IMR-90 (cell line): ENCODE measurements around the gene L1CAM. TPM values are rescaled to one million over a fixed set of nuclear protein-coding genes. Genes with fewer than 3 reads are reported as not detected.

ENCODE experiments used
- ATAC-seq: fragments of 200-7000 bp; cut with Tn5 transposase; 2 replicates; pipeline ENCODE4 v1.9.1; 2020; ENCODE audit warnings: low read depth, mild to moderate bottlenecking, moderate library complexity
- BruUV-seq: library from RNA; stranded (reverse); fragments of 400-500 nt; replicated peaks from 2 replicates; lab custom pipeline; 2021; lab: Mats Ljungman, UMichigan
- CTCF ChIA-PET: fragments of 300-600 bp; formaldehyde crosslinking; extraction: SDS; loops from one replicate; lab custom pipeline; 2021; ENCODE audit warnings: antibody characterized with exemption; lab: Yijun Ruan, JAX
- POLR2A ChIA-PET: fragments of 300-600 bp; sonication (Branson Sonifier 250); formaldehyde crosslinking; loops from one replicate; lab custom pipeline; 2022; ENCODE audit warnings: antibody characterized with exemption; ENCODE audit not compliant: unreplicated experiment; lab: Charles Lee
- DNase-seq: peaks from one replicate; pipeline ENCODE4 v3.0.0; 2013
- H2AFZ ChIP-seq: replicated peaks from 2 replicates; pipeline ENCODE3; 2013; ENCODE audit warnings: low read length, mild to moderate bottlenecking; ENCODE audit not compliant: poor library complexity
- H2AK5ac ChIP-seq: 2 replicates; pipeline ENCODE4 v1.6.1; 2013; ENCODE audit warnings: low read depth, low read length, inconsistent platforms
- H2AK9ac ChIP-seq: replicated peaks from 2 replicates; pipeline ENCODE3; 2013; ENCODE audit warnings: mild to moderate bottlenecking, low read depth, low read length, moderate library complexity; ENCODE audit not compliant: poor library complexity
- H2BK120ac ChIP-seq: 2 replicates; pipeline ENCODE4 v1.6.1; 2013; ENCODE audit warnings: low read depth, low read length, inconsistent platforms
- H2BK15ac ChIP-seq: 3 replicates; pipeline ENCODE4 v1.6.1; 2013; ENCODE audit warnings: low read depth, low read length, inconsistent platforms
- H2BK20ac ChIP-seq: 2 replicates; pipeline ENCODE4 v1.6.1; 2013; ENCODE audit warnings: low read depth, mild to moderate bottlenecking, inconsistent platforms, low read length, moderate library complexity
- H2BK5ac ChIP-seq: 2 replicates; pipeline ENCODE4 v1.6.1; 2013; ENCODE audit warnings: mild to moderate bottlenecking, low read depth, low read length, inconsistent platforms; ENCODE audit not compliant: poor library complexity, severe bottlenecking
- H3K14ac ChIP-seq: replicated peaks from 2 replicates; pipeline ENCODE4 v1.6.1; 2013; ENCODE audit warnings: low read depth, low read length, inconsistent platforms
- H3K18ac ChIP-seq: 2 replicates; pipeline ENCODE4 v1.6.1; 2013; ENCODE audit warnings: low read depth, low read length, control low read depth
- H3K23ac ChIP-seq: 2 replicates; pipeline ENCODE4 v1.6.1; 2013; ENCODE audit warnings: low read depth, low read length, inconsistent platforms
- H3K27ac ChIP-seq: 2 replicates; pipeline ENCODE4 v1.5.1; 2013; ENCODE audit warnings: mild to moderate bottlenecking, control low read depth, low read length; ENCODE audit not compliant: insufficient read depth
- H3K27me3 ChIP-seq: 2 replicates; pipeline ENCODE4 v1.6.1; 2013; ENCODE audit warnings: low read length; ENCODE audit not compliant: control insufficient read depth, insufficient read depth
- H3K36me3 ChIP-seq: 2 replicates; pipeline ENCODE4 v1.6.1; 2013; ENCODE audit warnings: low read length, mixed read lengths; ENCODE audit not compliant: control insufficient read depth, insufficient read depth
- H3K4ac ChIP-seq: 2 replicates; pipeline ENCODE4 v1.6.1; 2013; ENCODE audit warnings: low read depth, low read length, inconsistent platforms
- H3K4me1 ChIP-seq: 2 replicates; pipeline ENCODE4 v1.6.1; 2013; ENCODE audit warnings: low read length, mixed read lengths; ENCODE audit not compliant: control insufficient read depth, insufficient read depth
- H3K4me2 ChIP-seq: 2 replicates; pipeline ENCODE4 v1.6.1; 2013; ENCODE audit warnings: low read depth, mild to moderate bottlenecking, control low read depth, low read length, moderate library complexity
- H3K4me3 ChIP-seq: 2 replicates; pipeline ENCODE4 v1.5.1; 2013; ENCODE audit warnings: low read depth, mild to moderate bottlenecking, control low read depth, low read length, moderate library complexity; ENCODE audit not compliant: insufficient read depth
- H3K56ac ChIP-seq: 2 replicates; pipeline ENCODE4 v1.6.1; 2013; ENCODE audit warnings: low read length, inconsistent platforms; ENCODE audit not compliant: insufficient read depth; ENCODE audit errors: extremely low read depth
- H3K79me1 ChIP-seq, 2 experiments: 2 replicates each; pipeline ENCODE4 v1.6.1; 2013; ENCODE audit warnings: low read length in 2 of 2, inconsistent platforms in 1 of 2, low read depth in 1 of 2
- H3K9ac ChIP-seq: 2 replicates; pipeline ENCODE4 v1.6.1; 2013; ENCODE audit warnings: low read depth, low read length, control low read depth
- H3K9me1 ChIP-seq: 2 replicates; pipeline ENCODE4 v1.6.1; 2013; ENCODE audit warnings: low read length, inconsistent platforms; ENCODE audit not compliant: insufficient read depth
- H3K9me3 ChIP-seq: 2 replicates; pipeline ENCODE4 v1.6.1; 2013; ENCODE audit warnings: low read length; ENCODE audit not compliant: control insufficient read depth, insufficient read depth
- H4K20me1 ChIP-seq: 2 replicates; pipeline ENCODE4 v1.6.1; 2013; ENCODE audit warnings: low read length, inconsistent platforms; ENCODE audit not compliant: insufficient read depth
- H4K5ac ChIP-seq: 2 replicates; pipeline ENCODE4 v1.6.1; 2013; ENCODE audit warnings: mild to moderate bottlenecking, low read depth, low read length, control low read depth
- H4K8ac ChIP-seq, 2 experiments: 2 replicates each; pipeline ENCODE4 v1.6.1; 2013; ENCODE audit warnings: low read depth in 2 of 2, low read length in 2 of 2, control low read depth in 1 of 2, inconsistent platforms in 1 of 2
- H4K91ac ChIP-seq: 2 replicates; pipeline ENCODE4 v1.6.1; 2013; ENCODE audit warnings: low read depth, low read length, inconsistent platforms; ENCODE audit not compliant: insufficient read depth
- CEBPB ChIP-seq: IDR thresholded peaks from 2 replicates; pipeline ENCODE4 v1.6.1; 2012; ENCODE audit warnings: low read depth, low read length, improper control_type of control experiment
- CTCF ChIP-seq: conservative IDR thresholded peaks from 2 replicates; pipeline ENCODE4 v1.5.1; 2012; ENCODE audit warnings: mild to moderate bottlenecking, low read depth, low read length, improper control_type of control experiment
- FOS ChIP-seq: fragments of 150-350 bp; IDR thresholded peaks from 2 replicates; pipeline ENCODE4 v1.6.1; 2016; ENCODE audit warnings: low read depth, low read length
- MAFK ChIP-seq: IDR thresholded peaks from 2 replicates; pipeline ENCODE4 v1.6.1; 2012; ENCODE audit warnings: low read depth, low read length, improper control_type of control experiment
- MAZ ChIP-seq: IDR thresholded peaks from 2 replicates; pipeline ENCODE4 v1.6.1; 2012; ENCODE audit warnings: low read depth, mild to moderate bottlenecking, low read length, improper control_type of control experiment, moderate library complexity, borderline replicate concordance
- MXI1 ChIP-seq: IDR thresholded peaks from 2 replicates; pipeline ENCODE4 v1.6.1; 2012; ENCODE audit warnings: low read depth, mild to moderate bottlenecking, low read length, moderate library complexity, borderline replicate concordance
- NFE2L2 ChIP-seq: fragments of 150-350 bp; IDR thresholded peaks from 2 replicates; pipeline ENCODE4 v1.6.1; 2016; ENCODE audit warnings: low read depth, mild to moderate bottlenecking, low read length
- POLR2A ChIP-seq: IDR thresholded peaks from 2 replicates; pipeline ENCODE4 v1.6.1; 2012; ENCODE audit warnings: mild to moderate bottlenecking, low read depth, low read length
- RAD21 ChIP-seq: IDR thresholded peaks from 2 replicates; pipeline ENCODE4 v1.6.1; 2012; ENCODE audit warnings: low read length, improper control_type of control experiment
- RCOR1 ChIP-seq: IDR thresholded peaks from 2 replicates; pipeline ENCODE4 v1.6.1; 2012; ENCODE audit warnings: mild to moderate bottlenecking, low read length, improper control_type of control experiment; ENCODE audit not compliant: insufficient replicate concordance
- RFX5 ChIP-seq: IDR thresholded peaks from 2 replicates; pipeline ENCODE4 v1.8.0; 2012; ENCODE audit warnings: low read depth, mild to moderate bottlenecking, low read length, moderate library complexity
- SMC3 ChIP-seq: fragments of 150-350 bp; IDR thresholded peaks from 2 replicates; pipeline ENCODE4 v1.6.1; 2016; ENCODE audit warnings: low read depth, mild to moderate bottlenecking, antibody characterized with exemption, low read length, moderate library complexity
- USF2 ChIP-seq: fragments of 150-350 bp; IDR thresholded peaks from 2 replicates; pipeline ENCODE4 v1.6.1; 2017; ENCODE audit warnings: mild to moderate bottlenecking, antibody characterized with exemption, low read length, low read depth
- WGBS, 2 experiments: methylation state at CpG; one replicate each; pipeline versions ENCODE4 v1.1.5 to v1.1.7; 2013; ENCODE audit warnings: missing lambda C conversion rate in 2 of 2; ENCODE audit not compliant: insufficient read length in 1 of 2; ENCODE audit errors: extremely low coverage in 2 of 2; 5-methylcytosine and 5-hydroxymethylcytosine counted together
- dilution Hi-C: fragments of 300-500 bp; cut with HindIII; formaldehyde crosslinking; loops from one replicate; pipeline ENCODE4 v1.14.3; 2018; ENCODE audit warnings: low sequenced_read_pairs; ENCODE audit not compliant: unreplicated experiment
- in situ Hi-C: fragments of 300-500 bp; cut with MboI; formaldehyde crosslinking; loops from 3 replicates; pipeline ENCODE4 v1.14.3; 2019; ENCODE audit warnings: low sequenced_read_pairs, inconsistent platforms, mixed read lengths
- intact Hi-C: fragments of 100-400 bp; cut with micrococcal nuclease; formaldehyde crosslinking; loops from 2 replicates; pipeline ENCODE4 v1.10.0; 2022
- polyA plus RNA-seq, 3 experiments: library from polyadenylated mRNA; depleted of rRNA; stranded (reverse); fragments of >200 nt; gene quantifications; 2 replicates each; pipeline ENCODE4 v1.2.3, GENCODE V29; 2012; ENCODE audit warnings: low replicate concordance in 1 of 3
- total RNA-seq: library from RNA; depleted of rRNA; stranded (reverse); fragments of >200 nt; gene quantifications from 2 replicates; pipeline ENCODE4 v1.2.3, GENCODE V29; 2012

Gene L1CAM
- total and polyA plus RNA-seq, 2 of the 4 experiments (the other 2 are of a cell fraction) = 0.36 to 1.9 TPM

- TF ChIP-seq USF2 (no peak), POLR2A (no peak)
Measured at GRCh38 chrX:153868576-153869472, 17.1 kb downstream of the L1CAM start (continued).

GRCh38 chrX:153867671-153868070, 18.3 kb downstream of the L1CAM start:
- Histone ChIP-seq H2AK5ac (no peak overlapping the region), H3K4me3 (no peak overlapping the region), H4K20me1 (no peaks in the 10 kb centered on the region), H3K23ac (no peak overlapping the region), H3K14ac (no peak overlapping the region), H4K91ac (no peak overlapping the region), H3K27me3 (peaks cover 20% of the 10 kb centered on the region), H2BK120ac (no peak overlapping the region), H3K79me1 (no peaks in the 10 kb centered on the region), H2AK9ac (no peak overlapping the region), H4K5ac (no peak overlapping the region), H3K4ac (no peak overlapping the region), H3K9ac (no peak overlapping the region), H2BK15ac (no peak overlapping the region), H3K4me2 (no peak overlapping the region), H2BK5ac (no peak overlapping the region), H3K4me1 (no peaks in the 10 kb centered on the region), H4K8ac (no peak overlapping the region), H3K18ac (no peak overlapping the region), H3K36me3 (no peaks in the 10 kb centered on the region), H2BK20ac (no peak overlapping the region), H2AFZ (no peak overlapping the region), H3K9me1 (no peaks in the 10 kb centered on the region), H3K27ac (no peak overlapping the region), H3K56ac (no peak overlapping the region), H3K9me3 (peaks cover 7% of the 10 kb centered on the region)
- intact Hi-C loops = no loop called here
- DNase-seq = no peak
- dilution Hi-C loops = no loop called here
- WGBS, 2 experiments = 100% methylated on average over 1 of the region's 13 CpGs; no CpG with 5 or more reads in 1 of the 2 experiments
- ATAC-seq = no peak
- ChIA-PET POLR2A (no interaction called here), CTCF (no interaction called here)
- BruUV-seq = no TSS peak
- in situ Hi-C loops = no loop called here
- TF ChIP-seq FOS (no peak), CTCF (no peak), SMC3 (no peak), MXI1 (no peak), NFE2L2 (no peak), MAZ (no peak), USF2 (no peak), RCOR1 (no peak), CEBPB (no peak), RAD21 (no peak), RFX5 (no peak), MAFK (no peak)
